H1 (cell line): ENCODE measurements around the gene WAC. TPM values are rescaled to one million over a fixed set of nuclear protein-coding genes. Genes with fewer than 3 reads are reported as not detected.

ENCODE experiments used
- CHD7 ChIP-seq: fragments of 300-600 bp; sonication (generic); IDR thresholded peaks from 2 replicates; pipeline ENCODE4 v1.7.1; 2012; ENCODE audit warnings: low read length, moderate library complexity, mild to moderate bottlenecking, inconsistent platforms; ENCODE audit not compliant: insufficient replicate concordance
- RNF2 ChIP-seq: fragments of 200-900, 300-1000 bp; sonication (generic); IDR thresholded peaks from 2 replicates; pipeline ENCODE4 v1.7.1; 2016; ENCODE audit warnings: borderline replicate concordance, low read depth, mild to moderate bottlenecking, antibody characterized with exemption, low read length; ENCODE audit not compliant: poor library complexity, severe bottlenecking; ENCODE audit errors: missing control alignments
- RXRA ChIP-seq: IDR thresholded peaks from 2 replicates; pipeline ENCODE4 v1.6.1; 2011; ENCODE audit warnings: low read depth, mild to moderate bottlenecking, low read length, moderate library complexity; ENCODE audit not compliant: insufficient read depth
- polyA plus RNA-seq, 7 experiments: library from polyadenylated mRNA; depleted of rRNA in 3 of 7; stranded (reverse) in 5 of 7; unstranded in 2 of 7; fragments of >200 nt in 5 of 7; fragments of 200-250 nt in 2 of 7; gene quantifications; 1 replicate in 5 of 7; 2 replicates in 1 of 7; 4 replicates in 1 of 7; pipeline versions ENCODE4 v1.2.1 to v1.2.3, GENCODE V29; 2011 to 2013; ENCODE audit warnings: missing spikeins in 2 of 7, mixed read lengths in 2 of 7
- total RNA-seq: library from RNA; stranded (reverse); fragmentation: NEBNext Ultra II Directional; extraction: Animal tissue kit (Norgen Biotek cat#: 25700); gene quantifications from 2 replicates; pipeline ENCODE4 v1.2.1, GENCODE V29; 2021

WAC gene
- total and polyA plus RNA-seq, 2 of the 8 experiments (the other 6 are each of a cell fraction or from before 2014, with no cell fraction given), result 72.9 to 128 TPM

- TF ChIP-seq CHD7 (no peak), RXRA (no peak), RNF2 (no peak)
These were observed 2.9 kb downstream of the WAC start (continued) for GRCh38 chr10:28535846-28536245.
